ENCODE results near the gene B9D2.

Gene B9D2

DNA sequence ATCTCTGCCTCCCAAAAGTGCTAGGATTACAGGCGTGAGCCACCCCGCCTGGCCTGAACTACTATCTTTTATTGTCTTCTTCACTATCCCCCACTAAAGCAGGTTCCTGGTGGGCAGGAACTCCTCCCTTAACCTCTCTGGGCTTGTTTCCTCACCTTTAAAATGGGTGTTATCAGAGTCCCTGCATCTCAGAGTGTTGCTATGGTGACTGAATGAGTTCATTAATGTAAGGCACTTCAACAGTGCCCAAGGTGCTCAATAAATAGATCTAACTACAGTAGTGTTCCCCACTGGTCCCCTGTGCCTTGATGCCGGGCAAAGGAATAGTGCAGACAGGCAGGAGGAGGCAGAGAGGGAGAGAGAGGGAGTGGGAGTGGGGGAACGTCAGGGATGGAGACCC lies 33.5 kb downstream of the B9D2 start:
- in situ Hi-C loops (cut with MboI; ENCODE audit: low sequenced_read_pairs) = no loop called here

DNA sequence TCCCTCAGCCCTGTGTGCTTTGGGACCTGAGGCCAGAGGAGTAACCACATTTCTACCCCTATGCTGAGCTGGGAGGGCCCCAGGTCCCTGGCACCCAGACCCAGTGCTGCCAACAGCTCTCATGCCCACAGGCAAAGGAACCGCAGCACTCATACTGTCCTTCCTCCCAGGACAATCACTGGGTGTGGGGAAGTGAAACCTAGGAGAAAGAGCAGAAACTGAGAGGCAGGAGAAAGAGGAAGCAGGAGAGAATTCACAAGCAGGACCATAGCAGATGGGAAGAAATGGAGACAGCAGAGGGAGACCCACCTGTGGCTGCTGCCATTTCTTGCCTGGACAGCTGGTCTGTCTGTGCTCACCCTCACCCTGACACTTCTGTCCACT lies 35.1 kb downstream of the B9D2 start:
- in situ Hi-C loops (cut with MboI; ENCODE audit: low sequenced_read_pairs) = no loop called here

- in situ Hi-C loops (cut with MboI; ENCODE audit: low sequenced_read_pairs) = no loop called here
Measured at GRCh38 chr19:41328157-41328841, 35.6 kb downstream of the B9D2 start.

DNA sequence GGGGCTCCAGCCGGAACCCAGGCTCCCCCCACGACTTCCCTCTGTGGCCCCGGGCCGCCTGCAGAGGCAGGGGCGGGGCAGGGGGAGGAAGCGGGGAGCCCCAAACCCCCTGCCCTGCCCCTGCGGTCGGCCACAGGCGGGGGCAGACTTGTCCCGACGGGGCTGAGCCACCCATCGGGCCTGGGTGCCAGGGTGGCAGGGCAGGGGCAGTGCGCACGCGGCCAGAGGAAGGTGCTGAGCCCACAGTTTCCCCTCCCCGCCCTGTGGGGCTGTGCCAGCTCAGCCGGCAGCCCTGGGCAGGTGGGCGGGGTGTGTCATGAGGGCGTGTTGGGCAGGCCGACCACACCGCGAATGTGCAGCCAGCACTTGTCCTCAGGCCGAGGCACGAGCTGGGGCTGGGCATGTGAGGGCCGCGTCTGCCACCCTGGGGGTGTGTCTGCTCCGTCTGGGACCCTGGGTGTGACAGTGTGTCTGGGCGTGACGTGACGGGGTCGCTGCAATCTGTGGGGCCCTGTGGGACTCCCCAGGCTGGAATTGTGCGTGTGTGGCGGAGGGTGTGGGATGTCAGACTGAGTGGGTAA lies 36.3 kb downstream of the B9D2 start:
- in situ Hi-C loops (cut with MboI; ENCODE audit: low sequenced_read_pairs) = no loop called here

GRCh38 chr19:41327076-41327575 lies 36.8 kb downstream of the B9D2 start:
- in situ Hi-C loops (cut with MboI; ENCODE audit: low sequenced_read_pairs) = no loop called here

DNA sequence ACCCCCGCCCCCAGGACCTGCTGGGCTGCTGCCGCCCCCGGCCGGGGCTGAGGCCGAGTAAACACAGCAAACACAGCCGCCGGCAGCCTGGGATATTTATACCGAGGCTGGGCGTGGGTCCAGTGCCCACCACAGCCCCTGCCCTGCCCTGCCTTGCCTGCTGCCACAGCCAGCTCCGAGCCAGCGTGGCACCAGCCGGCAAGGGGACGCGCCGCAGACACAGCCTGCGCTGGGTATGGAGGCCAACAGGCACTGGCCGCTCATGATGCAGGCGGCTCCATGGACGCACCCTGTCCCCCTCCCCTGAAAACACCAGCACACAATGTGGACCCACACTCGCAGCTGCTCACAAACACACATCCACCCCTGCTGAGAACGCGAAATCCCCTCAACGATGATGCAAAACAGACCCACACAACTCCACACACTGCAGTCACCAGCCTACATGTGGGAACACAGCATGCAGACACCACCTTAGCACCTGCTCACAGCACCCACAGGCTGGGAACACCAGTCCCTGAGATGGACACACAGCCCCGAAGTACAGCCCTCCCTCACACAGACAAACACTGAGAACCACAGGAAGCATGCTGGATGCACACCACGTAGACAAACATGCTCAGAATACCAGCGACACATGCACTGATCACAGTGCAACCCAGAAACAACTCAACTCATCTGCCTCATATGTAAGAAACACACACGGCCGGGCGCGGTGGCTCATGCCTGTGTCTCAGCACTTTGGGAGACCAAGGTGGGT lies 37.8 kb downstream of the B9D2 start:
- in situ Hi-C loops (cut with MboI; ENCODE audit: low sequenced_read_pairs) = no loop called here

- in situ Hi-C loops (cut with MboI; ENCODE audit: low sequenced_read_pairs) = no loop called here
Measured at GRCh38 chr19:41325640-41325946, 38.4 kb downstream of the B9D2 start.

DNA sequence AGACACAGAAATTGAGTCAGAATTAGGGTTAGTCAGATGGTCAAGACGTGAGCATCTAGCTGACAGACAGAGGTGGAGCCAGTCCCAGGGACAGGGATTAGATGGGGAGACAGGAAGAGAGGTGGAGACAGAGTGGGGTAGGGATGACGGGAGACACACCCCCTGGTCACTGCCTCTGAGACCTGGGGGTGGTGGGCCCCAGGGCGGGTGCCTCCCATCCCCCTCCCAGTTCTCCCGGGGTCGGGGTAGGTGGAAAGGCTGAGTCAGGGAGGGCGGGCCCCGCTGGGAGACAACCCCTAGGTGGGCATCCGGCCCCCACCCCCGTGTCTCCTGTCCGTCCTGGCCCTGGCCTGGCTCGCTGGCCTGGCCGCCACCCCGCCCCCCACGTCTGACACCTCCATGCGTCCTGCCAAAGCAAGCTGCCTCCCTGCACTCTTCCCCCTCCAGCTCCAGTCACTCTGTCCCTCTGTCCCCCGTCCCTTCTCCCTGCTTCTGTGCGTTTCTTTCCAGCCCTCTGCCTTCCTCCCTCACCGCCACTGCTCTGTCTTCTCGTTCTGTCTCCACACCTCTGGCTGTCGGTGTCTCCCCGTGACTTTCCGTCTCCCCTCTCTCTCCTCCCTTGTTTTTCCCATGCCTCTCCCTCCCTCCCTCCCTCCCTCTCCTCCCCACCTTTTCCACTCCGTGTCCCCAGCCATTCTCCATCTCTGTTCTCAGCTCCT lies 38.9 kb downstream of the B9D2 start:
- in situ Hi-C loops (cut with MboI; ENCODE audit: low sequenced_read_pairs) = no loop called here

DNA sequence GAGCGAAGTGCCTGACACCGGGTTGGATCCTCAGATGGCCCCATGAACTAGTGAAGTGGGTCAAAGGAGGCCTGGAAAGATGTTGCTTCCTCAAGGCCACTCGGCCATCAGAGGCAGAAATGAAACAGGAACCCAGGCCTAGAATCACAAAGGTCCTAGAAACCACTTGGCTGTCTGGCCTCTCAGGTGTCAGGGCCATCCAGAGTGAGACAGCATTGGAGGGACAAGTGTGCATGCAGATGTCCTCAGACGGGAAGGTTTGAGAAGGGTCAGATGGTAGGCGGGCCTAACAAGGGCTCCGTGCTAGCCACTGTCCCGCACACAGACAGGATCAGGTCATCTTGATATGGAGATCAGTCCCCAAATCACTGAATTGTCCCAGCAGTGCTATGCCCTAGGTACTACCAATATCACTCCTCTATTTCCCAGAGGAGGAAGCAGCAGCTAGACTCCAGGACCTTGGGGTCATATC lies 39.7 kb downstream of the B9D2 start:
- in situ Hi-C loops (cut with MboI; ENCODE audit: low sequenced_read_pairs) = no loop called here

DNA sequence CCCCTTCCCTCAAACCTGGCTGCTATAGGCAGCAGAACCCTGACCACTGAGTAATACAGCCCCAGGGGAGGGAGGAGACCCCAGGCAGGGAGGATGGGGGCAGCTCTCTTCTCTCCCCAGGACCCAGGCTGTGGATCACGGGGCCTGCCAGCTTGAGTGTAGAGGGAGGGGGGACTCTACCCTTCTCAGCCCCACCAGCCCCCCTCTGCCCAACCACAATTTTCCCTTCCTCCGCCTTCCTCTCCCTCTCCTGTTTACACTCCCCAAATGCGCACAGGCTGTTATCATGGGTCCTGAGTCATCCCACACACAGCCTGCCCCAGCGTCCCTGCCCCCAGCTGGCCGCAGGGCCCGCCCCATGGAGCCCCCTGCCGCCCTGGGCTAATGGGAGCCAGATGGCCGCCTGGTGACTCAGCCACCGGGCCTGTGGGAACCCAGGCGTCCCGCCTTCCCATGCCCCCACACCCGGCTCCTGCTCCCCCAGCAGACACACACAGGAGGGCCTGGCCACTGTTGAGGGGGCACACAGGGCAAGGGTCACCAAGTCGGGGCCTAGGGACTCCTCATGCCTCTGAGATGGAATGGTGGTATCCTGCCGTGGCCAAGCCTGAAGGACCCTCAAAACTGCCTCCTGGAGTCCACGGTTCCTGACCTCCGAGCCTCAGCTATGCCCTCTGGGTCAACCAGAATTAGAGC lies 40.4 kb downstream of the B9D2 start:
- in situ Hi-C loops (cut with MboI; ENCODE audit: low sequenced_read_pairs) = no loop called here

DNA sequence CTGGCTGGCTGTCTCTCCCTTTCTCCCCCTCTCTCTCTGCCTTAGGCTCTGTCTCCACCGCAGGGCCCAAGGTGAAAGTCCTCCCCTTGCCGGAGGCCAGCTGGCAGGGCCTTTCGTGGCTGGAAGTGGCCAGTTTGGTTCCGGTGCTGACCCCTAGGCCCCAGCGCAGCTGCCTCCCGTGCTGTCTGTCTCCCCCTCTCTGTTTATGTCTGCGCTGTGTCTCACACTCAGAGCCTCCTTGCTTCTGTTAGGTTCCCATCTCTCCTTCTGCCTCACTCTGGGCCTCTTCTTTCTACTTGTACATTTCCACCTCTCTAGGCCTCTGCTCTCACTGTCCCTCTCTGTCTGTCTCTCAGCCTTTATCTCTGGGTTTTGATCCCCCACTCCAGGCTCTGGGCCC lies 40.9 kb downstream of the B9D2 start:
- in situ Hi-C loops (cut with MboI; ENCODE audit: low sequenced_read_pairs) = no loop called here

- in situ Hi-C loops (cut with MboI; ENCODE audit: low sequenced_read_pairs) = no loop called here
Measured at GRCh38 chr19:41322451-41322850, 41.5 kb downstream of the B9D2 start.

GRCh38 chr19:41321600-41322270 lies 42.2 kb downstream of the B9D2 start:
- in situ Hi-C loops (cut with MboI; ENCODE audit: low sequenced_read_pairs) = no loop called here

DNA sequence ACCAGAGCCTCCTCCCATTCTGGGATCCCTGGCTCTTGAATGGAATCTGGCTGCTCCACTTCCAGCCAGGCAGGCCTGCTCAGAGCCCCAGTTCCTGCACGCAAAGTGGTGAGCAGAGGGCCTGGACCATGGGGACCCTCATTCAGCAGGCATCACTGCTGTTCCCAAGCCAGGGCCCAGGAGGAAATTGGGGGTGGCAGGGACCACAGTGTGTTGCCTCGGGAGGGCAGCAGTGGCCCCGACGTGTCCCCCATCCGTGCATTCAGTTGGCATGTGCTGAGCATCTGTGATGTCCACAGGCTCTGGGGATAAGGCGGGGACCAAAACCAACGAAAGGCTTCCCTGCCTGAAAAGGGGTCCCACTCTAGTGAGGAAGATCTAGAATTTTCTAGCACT lies 42.7 kb downstream of the B9D2 start:
- in situ Hi-C loops (cut with MboI; ENCODE audit: low sequenced_read_pairs) = no loop called here

- in situ Hi-C loops (cut with MboI; ENCODE audit: low sequenced_read_pairs) = no loop called here
Measured at GRCh38 chr19:41320568-41320967, 43.4 kb downstream of the B9D2 start.

GRCh38 chr19:41320185-41320518 lies 43.8 kb downstream of the B9D2 start:
- in situ Hi-C loops (cut with MboI; ENCODE audit: low sequenced_read_pairs) = no loop called here

- in situ Hi-C loops (cut with MboI; ENCODE audit: low sequenced_read_pairs) = no loop called here
Measured at GRCh38 chr19:41319500-41320184, 44.3 kb downstream of the B9D2 start.

- in situ Hi-C loops (cut with MboI; ENCODE audit: low sequenced_read_pairs) = no loop called here
Measured at GRCh38 chr19:41318696-41319499, 45.1 kb downstream of the B9D2 start.

DNA sequence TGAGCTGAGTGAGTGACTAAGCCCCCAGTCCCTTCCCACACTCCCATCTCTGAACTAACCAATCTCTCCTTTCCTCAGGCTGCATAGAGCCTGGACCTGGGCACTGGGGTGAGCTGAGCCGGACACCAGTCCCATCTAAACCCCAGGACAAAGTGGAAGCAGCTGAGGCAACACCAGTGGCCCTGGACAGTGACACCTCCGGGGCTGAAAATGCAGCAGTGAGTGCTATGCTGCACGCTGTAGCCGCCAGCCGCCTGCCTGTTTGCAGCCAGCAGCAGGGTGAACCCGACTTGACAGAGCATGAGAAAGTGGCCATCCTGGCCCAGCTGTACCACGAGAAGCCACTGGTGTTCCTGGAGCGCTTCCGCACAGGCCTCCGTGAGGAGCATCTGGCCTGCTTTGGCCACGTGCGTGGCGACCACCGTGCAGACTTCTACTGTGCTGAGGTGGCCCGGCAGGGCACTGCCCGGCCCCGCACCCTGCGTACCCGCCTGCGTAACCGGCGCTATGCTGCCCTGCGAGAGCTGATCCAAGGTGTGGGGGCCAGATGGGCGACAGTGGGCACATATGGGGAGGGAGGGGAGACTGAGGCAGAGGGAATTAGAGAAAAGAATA lies 47.5 kb downstream of the B9D2 start:
- in situ Hi-C loops (cut with MboI; ENCODE audit: low sequenced_read_pairs) = no loop called here

Measured in HL-60/S4 treated with retinoic acid at 250 ng/mL for 4 days and 3 days (cell line).